Epithelial cell of proximal tubule (primary cell): ENCODE results near the gene ETV1. TPM values are rescaled to one million over a fixed set of nuclear protein-coding genes. Genes with fewer than 3 reads are reported as not detected.
"Not testable (repeated sequence)": the region's sequence is repeated elsewhere in the genome, so short reads cannot be mapped to it uniquely, and the experiment has no call there.

ENCODE experiments used
- DNase-seq: peaks from one replicate; pipeline ENCODE4 v3.0.0-alpha.2; 2011; ENCODE audit warnings: low read depth
- H3K4me3 ChIP-seq: 2 replicates; pipeline ENCODE4 v1.5.1; 2011; ENCODE audit warnings: low read depth, mild to moderate bottlenecking, low read length
- total RNA-seq: library from RNA; depleted of rRNA; stranded (reverse); fragments of >200 nt; gene quantifications from 2 replicates; pipeline ENCODE4 v1.2.3, GENCODE V29; 2015
- TF ChIP-seq, protein P1 (sequence below): conservative IDR thresholded peaks from 2 replicates; pipeline ENCODE4 v1.5.1; 2012; ENCODE audit warnings: low read depth, mild to moderate bottlenecking, low read length

ETV1 gene
- total RNA-seq, 1 donor from 2014 or later, result 5.1 TPM

DNA sequence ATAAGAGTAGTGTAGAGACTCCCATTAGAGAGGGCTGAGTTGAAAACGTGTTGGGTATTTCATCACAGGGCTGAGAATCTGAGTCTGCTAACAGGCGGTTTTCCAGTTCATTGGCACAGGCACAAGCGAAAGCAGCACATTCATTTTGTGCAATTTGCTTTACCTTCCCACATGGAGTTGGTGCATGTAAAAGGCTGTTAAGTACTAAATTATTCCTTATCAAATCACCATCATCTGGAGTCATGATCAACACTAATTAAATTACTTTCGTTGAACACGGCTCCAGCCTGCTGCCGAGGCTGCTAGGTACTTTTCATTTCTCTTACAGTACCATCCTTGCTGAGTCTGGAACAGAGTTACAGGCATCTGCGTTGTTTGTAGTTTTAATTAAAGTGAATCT, 43.8 kb downstream of the ETV1 start:
- TF ChIP-seq, protein P1, sequence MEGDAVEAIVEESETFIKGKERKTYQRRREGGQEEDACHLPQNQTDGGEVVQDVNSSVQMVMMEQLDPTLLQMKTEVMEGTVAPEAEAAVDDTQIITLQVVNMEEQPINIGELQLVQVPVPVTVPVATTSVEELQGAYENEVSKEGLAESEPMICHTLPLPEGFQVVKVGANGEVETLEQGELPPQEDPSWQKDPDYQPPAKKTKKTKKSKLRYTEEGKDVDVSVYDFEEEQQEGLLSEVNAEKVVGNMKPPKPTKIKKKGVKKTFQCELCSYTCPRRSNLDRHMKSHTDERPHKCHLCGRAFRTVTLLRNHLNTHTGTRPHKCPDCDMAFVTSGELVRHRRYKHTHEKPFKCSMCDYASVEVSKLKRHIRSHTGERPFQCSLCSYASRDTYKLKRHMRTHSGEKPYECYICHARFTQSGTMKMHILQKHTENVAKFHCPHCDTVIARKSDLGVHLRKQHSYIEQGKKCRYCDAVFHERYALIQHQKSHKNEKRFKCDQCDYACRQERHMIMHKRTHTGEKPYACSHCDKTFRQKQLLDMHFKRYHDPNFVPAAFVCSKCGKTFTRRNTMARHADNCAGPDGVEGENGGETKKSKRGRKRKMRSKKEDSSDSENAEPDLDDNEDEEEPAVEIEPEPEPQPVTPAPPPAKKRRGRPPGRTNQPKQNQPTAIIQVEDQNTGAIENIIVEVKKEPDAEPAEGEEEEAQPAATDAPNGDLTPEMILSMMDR, result no peak
- peak; percentile 40 for DNase-seq
- peak overlapping the region; percentile 16 for H3K4me3 ChIP-seq

DNA sequence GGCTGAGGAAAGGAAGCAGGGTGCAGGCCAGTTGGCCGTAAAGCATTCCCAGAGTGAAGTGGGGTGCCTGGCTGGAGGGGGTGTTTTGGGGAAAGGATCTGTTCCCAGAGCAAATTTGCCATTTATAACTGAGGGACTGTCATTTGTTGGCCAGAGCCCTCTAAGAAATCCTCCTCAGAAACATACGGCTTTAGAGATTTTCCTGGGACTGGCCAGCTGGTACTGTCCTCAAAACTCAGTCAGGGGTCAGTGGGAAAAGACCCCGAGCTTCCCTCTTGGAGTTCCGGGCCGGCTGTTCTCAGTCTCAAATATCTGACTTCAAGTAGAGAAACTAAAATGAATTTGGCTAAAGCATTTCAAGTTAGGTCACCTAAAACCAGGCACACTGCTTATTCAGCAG, 55.9 kb downstream of the ETV1 start:
- no peak overlapping the region for H3K4me3 ChIP-seq
- TF ChIP-seq, protein P1, result no peak
- DNase-seq, result no peak

- DNase-seq, result no peak
- no peak overlapping the region for H3K4me3 ChIP-seq
- TF ChIP-seq, protein P1, result no peak
Observed at GRCh38 chr7:13933091-13933490, 56.4 kb downstream of the ETV1 start.

DNA sequence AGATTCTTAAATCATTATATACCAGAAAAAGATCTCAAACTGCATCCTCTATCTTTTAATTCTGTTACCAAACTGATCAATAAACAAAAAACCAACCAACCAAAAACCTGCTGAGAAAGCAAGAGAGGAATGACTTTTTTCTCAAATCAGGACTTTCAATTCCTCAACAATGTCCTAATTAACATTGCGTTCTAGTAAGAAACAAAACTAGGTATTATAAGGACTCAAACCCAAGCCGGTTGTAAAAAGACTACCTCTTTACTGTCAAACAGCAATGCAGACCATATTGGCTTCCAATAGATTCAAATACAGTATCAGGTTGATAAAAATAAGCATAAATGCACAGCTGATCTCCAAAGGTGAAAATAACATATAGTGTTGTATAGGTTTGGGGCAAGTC, 57.3 kb downstream of the ETV1 start:
- no peak overlapping the region for H3K4me3 ChIP-seq
- no peak for DNase-seq
- TF ChIP-seq, protein P1, result no peak

- no peak overlapping the region for H3K4me3 ChIP-seq
- TF ChIP-seq, protein P1, result no peak
- DNase-seq, result no peak
Observed at GRCh38 chr7:13921062-13921461, 68.4 kb downstream of the ETV1 start.

DNA sequence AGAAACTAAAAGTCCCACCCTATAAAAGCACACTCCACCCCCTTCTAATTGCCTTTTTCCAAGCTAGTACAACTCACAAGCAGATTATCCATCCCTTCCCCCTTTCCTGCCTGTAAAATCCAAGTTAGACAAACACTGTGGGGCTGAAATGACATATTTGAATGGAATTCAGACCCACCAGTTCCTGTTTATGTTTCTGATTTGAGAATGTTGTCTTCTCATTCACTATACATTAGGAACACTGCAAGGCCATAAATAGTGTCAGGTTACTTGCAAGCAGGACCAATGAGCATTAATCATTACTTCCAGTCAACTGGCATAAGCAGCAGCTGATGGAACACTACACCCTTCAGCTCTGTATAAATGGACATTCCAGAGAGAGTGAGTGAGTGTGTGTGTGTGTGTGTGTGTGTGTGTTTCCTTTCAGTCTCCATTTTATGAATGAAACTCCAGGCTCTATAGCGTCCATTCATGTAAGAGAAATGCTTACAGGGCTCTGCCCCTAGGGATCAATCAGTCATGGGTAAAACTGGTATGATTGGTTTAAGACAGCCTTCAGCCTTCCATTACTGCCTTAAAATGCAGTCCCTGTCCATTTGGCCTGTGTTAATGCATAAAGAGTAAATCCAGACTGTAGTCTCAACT, 69.3 kb downstream of the ETV1 start:
- peak overlapping the region; percentile 5 for H3K4me3 ChIP-seq
- peak; percentile 98 for DNase-seq
- TF ChIP-seq, protein P1, result no peak

GRCh38 chr7:13918333-13918732, 71.1 kb downstream of the ETV1 start:
- not testable (repeated sequence) for H3K4me3 ChIP-seq, DNase-seq

DNA sequence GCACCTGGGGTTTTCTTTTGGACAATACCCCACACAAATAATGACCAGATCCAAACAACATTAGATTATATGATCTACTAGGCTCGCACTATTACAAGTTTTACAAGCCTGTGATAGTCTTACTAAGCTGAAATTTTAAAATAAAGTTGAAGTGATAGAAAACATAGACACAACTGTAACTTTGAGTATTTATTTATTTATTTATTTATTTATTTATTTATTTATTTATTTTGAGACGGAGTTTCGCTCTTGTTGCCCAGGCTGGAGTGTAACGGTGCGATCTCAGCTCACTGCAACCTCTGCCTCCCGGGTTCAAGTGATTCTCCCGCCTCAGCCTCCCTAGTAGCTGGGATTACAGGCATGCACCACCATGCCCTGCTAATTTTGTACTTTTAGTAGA, 72.4 kb downstream of the ETV1 start:
- not testable (repeated sequence) for DNase-seq, H3K4me3 ChIP-seq
